NCI-H345 (cell line): Measurements from ENCODE around the gene PHF1.

ENCODE experiments used
- DNase-seq: peaks from one replicate; lab custom pipeline; 2025; lab: John Stamatoyannopoulos, UW

PHF1 gene

DNA sequence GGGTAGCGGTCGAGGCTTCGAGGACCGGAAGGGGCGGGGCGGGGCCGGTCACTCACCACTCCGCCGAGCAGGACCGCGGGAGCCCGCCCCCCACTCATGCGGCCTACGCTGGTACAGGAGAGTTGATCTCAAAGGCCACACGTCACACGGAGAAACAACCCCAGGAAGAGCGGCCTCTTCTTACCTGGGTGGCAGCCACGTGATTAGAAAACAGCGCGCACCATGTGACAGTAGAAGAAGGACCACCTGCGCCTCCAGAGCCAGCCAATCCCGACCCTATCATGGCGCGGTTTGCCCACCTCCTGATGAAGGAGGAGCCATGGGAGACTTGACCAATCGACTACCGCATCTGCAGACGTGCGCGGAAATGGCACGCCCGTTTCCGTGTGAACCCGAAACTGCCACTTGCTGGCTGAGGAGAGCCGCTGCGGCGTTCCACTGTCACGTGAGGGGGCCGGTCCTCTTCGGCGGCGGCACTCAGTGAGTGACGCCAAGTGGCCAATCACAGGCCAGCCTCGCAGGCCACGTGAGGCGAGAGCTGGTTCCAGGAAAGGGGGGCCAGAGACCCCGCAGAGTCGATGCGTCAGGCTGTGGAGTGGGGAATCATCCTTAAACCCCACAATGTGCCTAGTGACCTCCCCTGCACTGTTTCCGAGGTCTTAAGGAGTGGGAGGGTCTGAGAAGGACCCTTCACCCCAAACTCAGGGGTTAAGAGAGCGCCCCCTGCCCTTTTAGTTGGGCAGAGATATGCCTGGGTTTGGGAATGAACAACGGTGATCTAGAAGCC is 7.3 kb downstream of the PHF1 start, which contains the start of gene CUTA:
Gene CUTA (minus strand): TSS at position 205 of the 787 bp plus-strand sequence. CDS start 107 bp downstream, at position 98.
- peak; percentile 100 for DNase-seq

DNA sequence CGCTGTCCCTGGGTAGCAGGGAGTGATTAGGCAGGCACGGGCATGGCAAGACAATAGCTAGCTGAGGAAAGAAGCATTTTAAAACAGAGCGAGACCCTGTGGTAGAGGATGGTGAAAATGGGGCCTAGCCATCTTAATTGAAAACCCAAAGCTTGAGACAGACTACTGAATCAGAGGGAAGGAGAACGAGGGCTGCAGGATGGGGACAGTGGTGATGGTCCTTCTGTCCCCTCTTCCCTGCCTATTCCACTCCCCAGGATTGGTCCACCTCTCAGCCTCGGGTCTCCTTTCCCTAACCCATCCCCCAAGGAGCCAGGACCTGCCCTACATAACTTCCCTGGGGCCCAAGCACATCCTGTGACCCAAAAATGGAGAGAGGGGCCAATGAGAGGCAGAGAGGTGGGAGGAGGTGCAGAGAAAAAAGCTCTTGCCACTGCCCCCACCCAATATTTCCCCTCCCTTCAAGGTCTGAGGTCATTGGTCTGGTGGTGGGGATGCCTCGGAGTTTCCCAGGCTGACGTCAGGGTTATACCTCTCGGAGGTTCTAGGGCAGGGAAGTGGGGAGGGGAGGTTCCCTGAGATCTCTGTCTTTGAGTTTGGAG is 8.0 kb downstream of the PHF1 start:
- no peak for DNase-seq

- DNase-seq = no peak
Observed at GRCh38 chr6:33419580-33420490, 9.0 kb downstream of the PHF1 start, which contains the start of gene SYNGAP1. Gene SYNGAP1, plus strand, starts transcription at chr6:33420065. Its CDS starts 200 bp downstream, at chr6:33420265.

DNA sequence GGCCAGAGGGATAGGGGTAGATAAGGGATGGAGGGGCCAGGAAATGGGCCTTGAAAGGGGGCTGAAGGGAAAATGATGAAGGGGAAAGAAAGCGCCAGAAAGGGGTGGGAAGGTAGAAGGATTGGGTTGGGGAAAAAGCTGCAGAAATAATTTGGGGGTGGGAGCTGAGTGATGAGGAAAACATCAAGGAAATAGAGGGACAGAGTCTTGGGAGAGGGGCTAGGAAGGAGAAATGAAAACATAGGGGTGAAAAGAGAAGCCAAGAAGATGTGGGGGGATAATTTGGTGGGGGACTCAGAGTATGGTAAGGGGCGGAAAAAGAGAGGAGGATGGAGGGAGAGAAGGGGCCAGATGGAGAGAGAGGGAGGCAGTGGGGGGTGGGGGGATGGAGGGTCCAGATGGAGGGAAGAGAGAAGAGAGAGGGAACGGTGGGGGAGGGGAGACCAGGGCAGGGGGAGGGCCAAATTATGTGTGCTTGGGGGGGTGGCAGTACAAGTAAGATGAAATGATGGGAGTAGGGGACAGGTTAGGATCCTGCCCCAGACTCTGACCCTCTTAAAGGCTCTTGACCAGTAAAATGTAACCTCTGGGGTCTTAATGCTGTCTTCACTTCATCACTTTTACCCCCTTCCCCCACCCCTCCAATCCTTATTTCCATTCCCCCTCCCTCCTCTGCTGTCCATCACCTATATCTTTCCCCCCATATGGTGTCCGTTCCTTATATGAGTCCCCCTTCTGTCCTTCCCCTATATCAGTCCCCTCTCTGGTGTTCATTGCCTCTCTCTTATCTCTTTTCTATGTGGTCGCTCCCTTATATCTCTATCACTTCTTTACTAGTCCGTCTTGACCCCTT is 9.9 kb downstream of the PHF1 start:
- no peak for DNase-seq

DNA sequence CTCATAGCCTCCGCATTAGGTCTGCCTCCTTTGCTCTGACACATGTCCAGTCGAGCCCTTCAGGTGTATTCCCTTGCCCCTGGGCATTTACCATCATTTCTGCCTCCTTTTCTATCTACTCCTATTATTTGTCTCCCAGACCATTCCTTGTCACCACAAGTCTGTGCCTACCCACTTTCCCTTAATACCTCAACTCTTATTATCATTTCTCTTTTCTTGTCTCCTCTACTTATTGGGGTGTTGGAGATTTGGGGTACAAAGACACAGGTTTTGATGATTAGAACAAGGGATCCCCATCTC is 10.5 kb downstream of the PHF1 start:
- DNase-seq = no peak

- DNase-seq = no peak
Observed at GRCh38 chr6:33423777-33424176, 13.0 kb downstream of the PHF1 start.

- DNase-seq = no peak
Observed at GRCh38 chr6:33424855-33425667, 14.2 kb downstream of the PHF1 start.

DNA sequence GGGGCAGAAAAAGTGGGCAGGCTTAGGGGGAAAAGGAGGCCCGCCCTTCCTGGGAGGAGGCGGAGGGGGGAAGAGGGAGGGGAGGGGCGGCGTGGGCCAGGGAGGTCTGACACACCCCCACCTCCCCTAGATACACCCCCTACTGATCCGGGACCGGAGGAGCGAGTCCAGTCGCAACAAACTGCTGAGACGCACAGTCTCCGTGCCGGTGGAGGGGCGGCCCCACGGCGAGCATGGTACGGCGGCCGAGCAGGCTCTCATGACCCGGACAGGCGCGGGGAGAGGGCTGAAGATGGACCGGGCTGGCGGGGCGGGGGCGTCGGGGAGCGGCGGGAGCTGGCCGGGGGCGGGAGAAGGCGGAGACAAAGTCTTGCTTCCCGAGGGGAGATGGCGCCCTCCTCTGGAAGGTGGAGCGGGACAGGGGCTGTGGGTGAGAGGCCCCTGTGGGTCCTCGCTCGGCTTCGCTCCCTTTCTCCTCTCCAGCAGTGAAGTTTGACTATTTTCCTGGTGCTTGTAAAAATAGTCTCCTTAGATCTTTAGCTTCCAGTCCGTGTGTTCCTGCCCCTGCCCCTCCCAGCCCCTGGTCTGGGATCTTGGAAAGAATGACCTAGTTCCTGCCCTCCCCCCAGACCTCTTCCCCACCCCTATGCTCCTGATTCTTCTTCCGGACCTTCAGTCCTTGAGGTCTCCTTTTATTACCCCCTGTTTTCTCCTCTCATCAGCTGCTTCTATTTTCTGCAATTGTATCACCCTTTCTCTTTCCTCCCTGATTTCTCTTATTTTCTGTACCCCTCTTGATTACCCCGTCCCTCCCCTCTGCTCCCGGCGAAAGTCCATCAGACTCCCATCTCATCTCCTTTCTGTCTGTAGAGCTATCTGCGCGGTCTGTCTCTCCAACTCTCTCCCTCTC is 15.1 kb downstream of the PHF1 start:
- peak; percentile 84 for DNase-seq

DNA sequence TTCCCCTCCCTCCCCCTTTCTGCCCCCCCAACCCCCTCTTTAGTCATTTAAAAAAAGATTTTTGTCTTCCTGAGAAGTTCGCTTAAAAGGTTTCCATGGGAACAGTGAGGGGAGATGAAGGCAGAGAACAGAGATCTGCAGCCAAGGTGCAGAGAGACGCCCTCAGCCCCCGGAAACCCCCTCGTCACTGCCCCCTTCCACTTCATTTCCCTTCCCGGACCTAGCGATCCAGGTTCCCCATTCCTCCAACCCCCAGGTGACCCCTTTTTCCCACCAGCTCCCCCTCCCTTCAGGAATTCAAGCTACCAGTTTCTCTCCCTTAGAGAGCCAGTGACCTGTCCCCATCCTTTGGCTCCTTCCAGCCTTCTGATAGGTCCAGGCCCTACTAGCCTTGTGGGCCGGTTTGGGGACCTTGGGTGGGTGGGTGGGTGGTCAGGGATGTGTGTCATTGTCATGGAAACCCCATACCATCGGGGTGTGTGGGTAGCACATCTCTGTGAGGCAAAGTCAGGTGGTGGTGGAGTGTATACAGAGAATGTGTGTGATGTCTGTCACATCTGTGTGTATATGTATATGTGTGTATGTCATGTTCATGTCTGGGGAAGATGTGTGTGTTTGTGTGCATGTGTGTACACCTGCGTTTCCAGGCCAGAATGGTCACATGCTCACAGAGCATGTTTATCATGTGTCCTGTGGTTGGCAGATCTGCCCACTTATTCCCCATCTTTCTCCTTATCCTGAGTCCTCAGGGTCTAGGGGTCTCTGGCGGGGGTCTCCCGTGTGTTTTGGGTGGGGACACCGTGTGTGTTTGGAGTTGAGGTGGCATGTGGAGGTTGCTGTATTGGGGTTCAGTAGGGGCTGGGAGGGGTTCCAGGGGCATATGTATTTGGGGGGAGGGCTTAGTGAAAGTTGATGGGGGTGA is 16.0 kb downstream of the PHF1 start:
- peak; percentile 23 for DNase-seq

- DNase-seq = peak; percentile 55
Observed at GRCh38 chr6:33427585-33428223, 16.9 kb downstream of the PHF1 start.

GRCh38 chr6:33428224-33428965 is 17.6 kb downstream of the PHF1 start:
- no peak for DNase-seq

DNA sequence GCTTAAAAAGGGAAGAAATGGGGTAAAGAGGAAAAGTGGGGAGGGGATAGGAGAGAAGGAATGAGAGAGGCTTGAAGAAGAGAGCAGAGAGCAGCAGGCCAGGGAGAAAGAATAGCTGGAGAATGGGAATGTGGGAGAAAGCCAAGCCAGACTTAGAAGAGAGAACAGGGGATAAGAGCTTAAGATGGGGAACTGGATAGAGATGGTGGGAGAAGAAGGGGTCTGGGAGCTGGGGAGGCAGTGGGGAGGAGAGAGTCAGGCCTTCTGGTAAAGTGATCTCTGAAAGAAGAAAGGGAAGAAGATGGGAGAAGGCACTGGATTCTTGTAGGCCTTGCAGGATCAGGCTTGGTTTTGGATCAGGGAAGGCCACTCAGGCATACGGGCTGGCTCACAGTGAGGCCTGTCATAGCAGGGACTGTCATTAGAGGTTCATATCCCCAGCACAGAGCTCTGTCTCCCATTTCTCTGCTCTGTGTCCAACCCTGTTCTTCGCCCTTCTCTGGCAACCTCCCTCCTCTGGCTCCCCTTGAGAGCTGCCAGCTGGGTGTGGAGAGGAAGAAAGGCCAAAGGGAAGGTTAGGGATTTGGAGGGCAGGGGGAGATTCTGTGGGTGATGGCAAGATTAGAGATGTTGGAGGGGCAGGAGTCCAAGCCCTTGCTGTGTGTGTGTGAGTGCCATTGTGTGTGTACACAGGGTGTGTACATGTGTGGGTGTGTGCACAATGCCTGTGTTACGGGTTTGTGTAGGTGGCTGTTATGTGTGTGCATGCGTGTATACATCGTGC is 18.3 kb downstream of the PHF1 start:
- DNase-seq = no peak

DNA sequence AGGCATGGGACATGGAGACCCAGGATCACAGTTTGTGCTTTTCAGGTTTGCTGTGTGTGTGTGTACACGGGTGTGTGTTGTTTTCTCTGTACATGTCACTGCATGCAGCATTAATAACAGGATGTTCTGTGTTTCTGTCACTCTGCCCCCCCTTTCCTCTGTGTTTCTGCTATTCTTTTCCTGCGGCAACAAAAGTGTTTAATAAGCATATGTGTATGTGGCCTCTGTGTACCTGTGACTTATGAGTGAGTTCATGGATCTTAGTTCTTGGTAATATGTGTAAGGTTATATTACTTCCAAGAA is 18.9 kb downstream of the PHF1 start:
- no peak for DNase-seq

GRCh38 chr6:33430334-33430733 is 19.5 kb downstream of the PHF1 start:
- no peak for DNase-seq

GRCh38 chr6:33430991-33431879 is 20.4 kb downstream of the PHF1 start:
- peak; percentile 63 for DNase-seq
